Left ventricle myocardium superior (tissue), 1 donor: ENCODE results near the gene GRK1. TPM values are rescaled to one million over a fixed set of nuclear protein-coding genes. Genes with fewer than 3 reads are reported as not detected.

Source experiments
- ATAC-seq: fragments of 200-7000 bp; cut with Tn5 transposase; one replicate; pipeline ENCODE4 v1.9.1; 2020; ENCODE audit warnings: mild to moderate bottlenecking, moderate library complexity
- DNase-seq: peaks from one replicate; pipeline ENCODE4 v3.0.0-alpha.2; 2020
- intact Hi-C: fragments of 100-400 bp; cut with micrococcal nuclease; formaldehyde crosslinking; loops from one replicate; pipeline ENCODE4 v1.11.0; 2022
- total RNA-seq: library from RNA; stranded (reverse); fragmentation: NEBNext Ultra II Directional; extraction: Animal tissue kit (Norgen Biotek cat#: 25700); gene quantifications from one replicate; pipeline ENCODE4 v1.2.1, GENCODE V29; 2021
- donor health status: DM: no; HTN: yes; CAD: no; lungs with severe emphysema.

The GRK1 gene
- total RNA-seq, 1 donor from 2014 or later, result 0.42 TPM

- intact Hi-C loops, result no loop called here
- no peak for DNase-seq
- ATAC-seq, result no peak
These were observed 99.2 kb downstream of the GRK1 start for GRCh38 chr13:113766035-113766800.

GRCh38 chr13:113767366-113767765 is 100.3 kb downstream of the GRK1 start:
- DNase-seq (no peak), ATAC-seq (no peak)
- intact Hi-C loops, result no loop called here

DNA sequence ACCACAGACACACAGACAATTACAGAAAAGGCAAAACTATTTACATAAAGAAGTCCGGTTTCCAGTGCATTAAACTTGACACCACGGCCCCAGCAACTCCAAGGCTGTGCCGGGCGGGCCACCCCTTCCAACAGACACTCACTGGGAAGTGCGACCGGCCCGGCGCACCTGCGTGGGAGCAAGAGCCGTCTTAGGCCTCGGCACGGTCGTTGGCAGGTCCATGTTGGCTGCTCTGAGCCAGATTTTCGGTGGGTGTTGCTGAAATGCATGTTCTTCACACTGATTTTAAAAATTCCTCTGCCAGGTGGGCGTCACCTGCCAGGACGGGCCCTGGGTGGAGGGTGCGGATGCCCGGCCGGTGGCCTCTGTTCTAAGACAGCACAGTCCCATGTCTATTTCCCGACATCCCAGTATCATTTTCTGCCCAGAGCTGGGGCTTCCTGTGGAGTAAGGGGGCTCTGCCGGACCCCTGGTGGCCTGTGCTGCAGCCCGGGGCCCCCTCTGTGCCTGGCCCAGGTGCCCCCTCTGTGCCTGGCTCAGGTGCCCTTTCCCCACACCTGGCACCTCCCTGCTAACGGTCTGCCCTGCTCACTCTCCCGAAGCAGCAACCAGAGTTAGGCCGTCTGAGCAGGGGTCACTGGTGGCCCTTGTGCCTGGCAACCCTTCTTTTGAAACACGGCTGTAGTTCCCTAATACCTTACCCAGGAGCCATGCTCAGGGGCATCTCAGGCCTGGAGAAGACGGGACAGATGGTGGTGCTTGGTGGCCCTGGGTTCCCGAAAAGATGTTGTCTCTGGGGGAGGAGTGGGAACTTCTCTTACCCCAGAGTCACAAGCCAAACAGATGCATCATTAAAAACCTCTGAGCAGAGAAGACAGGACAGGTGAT is 101.2 kb downstream of the GRK1 start:
- DNase-seq, result no peak
- no peak for ATAC-seq
- intact Hi-C loops, result no loop called here

DNA sequence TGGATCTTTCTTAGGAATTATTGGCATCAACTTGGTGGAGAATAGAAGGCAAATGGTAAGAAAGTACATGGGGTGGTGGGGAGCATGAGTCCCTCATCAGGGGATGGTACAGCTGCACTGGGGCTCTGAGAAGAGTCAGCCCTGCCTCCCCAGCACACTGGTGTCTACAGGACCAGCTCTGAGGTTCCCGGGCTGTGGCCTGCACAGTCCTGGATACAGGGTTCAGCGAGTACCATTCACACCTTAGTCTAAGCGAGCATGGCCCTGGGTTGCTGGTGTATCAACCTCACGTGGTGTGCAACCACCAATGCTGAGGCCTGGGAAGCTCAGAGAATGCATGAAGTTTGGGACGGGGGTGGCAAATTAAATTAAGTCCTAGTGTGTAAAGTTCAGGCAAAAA is 102.1 kb downstream of the GRK1 start:
- no peak for ATAC-seq
- intact Hi-C loops, result no loop called here
- no peak for DNase-seq

DNA sequence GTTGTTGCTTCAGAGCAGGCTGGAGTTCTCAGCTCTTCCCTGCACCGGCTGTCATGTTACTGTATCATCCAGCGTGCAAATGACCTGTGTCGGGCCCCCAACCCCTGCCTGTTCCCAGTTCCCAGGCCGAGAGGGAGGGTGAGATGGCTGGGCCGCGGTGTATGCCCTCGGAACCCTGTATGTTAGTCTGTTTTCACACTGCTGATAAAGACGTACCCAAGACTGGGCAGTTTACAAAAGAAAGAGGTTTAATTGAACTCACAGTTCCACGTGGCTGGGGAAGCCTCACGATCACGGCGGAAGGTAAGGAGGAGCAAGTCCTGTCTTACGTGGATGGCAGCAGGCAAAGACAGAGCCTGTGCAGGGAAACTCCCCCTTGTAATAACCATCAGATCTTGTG is 102.9 kb downstream of the GRK1 start:
- ATAC-seq (no peak), DNase-seq (no peak)
- intact Hi-C loops, result no loop called here

DNA sequence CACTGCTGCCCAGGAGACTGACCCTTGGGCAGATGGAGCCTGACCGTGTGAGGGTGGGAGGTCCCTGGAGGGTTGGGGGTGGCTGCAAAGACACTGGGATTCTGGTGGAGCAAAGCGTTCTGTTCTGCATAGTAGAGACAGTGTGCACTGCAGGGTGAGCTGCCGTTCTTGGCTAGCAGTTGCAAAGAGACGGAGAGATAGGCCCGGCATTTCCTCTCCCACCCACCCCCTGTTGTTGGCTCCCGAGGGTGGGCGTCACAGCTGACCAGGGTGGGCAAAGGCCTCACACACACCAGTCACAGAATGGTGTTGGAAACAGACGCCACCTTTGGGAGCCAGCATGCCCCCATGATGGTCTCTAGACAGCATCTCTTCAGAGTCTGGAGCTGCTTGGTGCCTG is 103.4 kb downstream of the GRK1 start:
- ATAC-seq, result no peak
- intact Hi-C loops, result no loop called here
- DNase-seq, result no peak

- DNase-seq, result no peak
- ATAC-seq, result no peak
- intact Hi-C loops, result no loop called here
These were observed 103.9 kb downstream of the GRK1 start for GRCh38 chr13:113770937-113771336.

DNA sequence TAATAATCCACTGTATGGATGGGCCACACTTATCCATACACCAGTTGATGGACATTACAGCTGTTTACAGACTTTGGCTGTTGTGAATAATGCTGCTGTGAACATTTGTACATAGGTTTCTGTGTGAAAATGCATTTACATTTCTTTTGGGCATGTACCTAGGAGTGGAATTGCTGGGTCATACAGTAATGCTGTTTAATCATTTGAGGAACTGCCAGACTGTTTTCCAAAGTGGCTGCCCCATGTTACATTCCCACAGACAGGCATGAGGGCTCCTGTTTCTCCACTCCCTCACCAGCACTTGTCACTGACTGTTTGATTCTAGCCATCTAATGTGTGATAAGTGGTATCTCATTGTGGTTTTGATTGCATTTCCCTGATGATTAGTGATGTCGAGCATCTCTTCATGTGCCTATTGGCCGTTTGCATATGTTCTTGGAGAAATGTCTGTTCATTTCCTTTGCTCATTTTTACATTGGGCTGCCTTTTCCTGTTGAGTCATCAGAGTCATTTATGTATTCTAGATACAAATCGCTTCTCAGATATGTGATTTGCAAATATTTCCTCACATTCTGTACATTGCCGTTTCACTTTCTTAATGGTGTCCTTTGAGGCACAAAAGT is 104.8 kb downstream of the GRK1 start:
- DNase-seq (no peak), ATAC-seq (no peak)
- intact Hi-C loops, result no loop called here

DNA sequence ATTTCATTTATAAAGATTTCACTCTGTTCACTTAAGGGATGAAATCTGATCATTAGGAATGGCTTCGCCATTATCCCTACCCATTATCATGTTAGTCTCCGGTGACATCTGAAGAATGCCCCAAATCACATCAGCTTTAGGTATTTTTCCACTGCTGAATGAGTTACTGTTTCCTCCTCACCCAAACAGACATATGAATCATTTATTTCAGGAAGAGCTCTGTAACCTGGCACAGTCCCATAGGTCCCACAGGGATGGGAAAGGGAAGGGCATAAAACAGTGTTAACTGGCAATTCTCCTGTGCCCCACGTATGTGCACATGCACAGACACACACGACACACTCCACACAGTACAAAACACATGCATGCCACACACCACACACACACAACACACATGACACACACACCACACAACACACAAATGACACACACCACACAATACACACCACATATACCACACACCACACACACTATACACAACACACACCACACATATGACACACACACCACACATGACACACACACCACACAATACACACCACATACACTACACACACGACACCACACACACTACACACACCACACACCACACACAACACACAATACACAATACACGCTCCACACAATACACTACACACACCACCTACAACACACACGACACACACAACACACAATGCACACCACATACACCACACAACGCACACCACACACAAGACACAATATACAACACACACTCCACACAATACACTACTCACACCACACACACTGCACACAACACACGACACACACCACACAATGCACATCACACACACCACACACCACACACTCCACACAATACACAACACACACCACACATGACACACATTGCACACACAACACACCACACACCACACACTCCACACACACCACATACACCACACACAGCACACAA is 107.4 kb downstream of the GRK1 start:
- intact Hi-C loops, result no loop called here
- no peak for ATAC-seq
- no peak for DNase-seq

- no peak for DNase-seq
- ATAC-seq, result no peak
- intact Hi-C loops, result no loop called here
These were observed 108.6 kb downstream of the GRK1 start for GRCh38 chr13:113775451-113776145.

GRCh38 chr13:113776231-113777125 is 109.5 kb downstream of the GRK1 start:
- intact Hi-C loops, result no loop called here
- no peak for DNase-seq
- no peak for ATAC-seq

GRCh38 chr13:113777311-113778260 is 110.6 kb downstream of the GRK1 start:
- DNase-seq (no peak), ATAC-seq (peak; percentile 34)
- intact Hi-C loops, result no loop called here

DNA sequence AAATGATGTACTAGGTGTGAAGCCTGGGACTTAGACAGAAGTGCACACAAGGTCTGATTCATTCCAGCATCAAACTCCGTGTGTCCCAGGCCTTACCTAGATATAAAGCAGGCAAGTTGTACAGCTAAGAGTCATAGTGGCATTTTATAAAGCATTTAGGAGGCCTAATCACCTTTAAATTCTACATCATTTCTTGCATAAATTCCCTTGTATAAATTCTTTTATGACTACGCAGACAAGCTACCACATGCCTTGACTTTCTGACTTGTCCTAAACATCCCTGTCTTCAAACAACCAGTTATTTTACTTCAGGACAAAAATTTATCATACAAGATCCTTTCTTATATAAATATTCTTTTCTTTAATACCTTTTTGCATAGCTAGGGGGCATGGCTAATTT is 114.6 kb downstream of the GRK1 start:
- ATAC-seq, result no peak
- DNase-seq, result no peak
- intact Hi-C loops, result no loop called here

DNA sequence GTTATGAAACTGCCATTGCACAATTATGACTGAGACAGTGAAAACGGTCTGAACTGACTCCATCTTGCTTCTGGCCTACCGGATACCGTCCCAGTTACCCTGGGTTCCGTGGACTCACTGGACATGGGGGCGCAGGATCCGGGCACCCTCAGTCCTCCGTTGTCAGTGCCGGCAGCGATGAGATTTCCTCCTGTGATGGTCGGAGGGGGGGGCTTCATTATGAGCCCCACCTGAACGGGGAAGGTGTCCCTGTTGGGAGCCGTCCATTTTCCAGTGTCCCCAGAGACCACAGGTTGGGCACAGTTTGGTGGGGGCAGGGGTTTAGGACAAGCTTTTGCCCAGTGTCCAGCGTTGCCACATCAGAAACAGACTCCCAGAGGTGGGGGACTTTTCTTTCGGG is 115.5 kb downstream of the GRK1 start:
- ATAC-seq (no peak), DNase-seq (no peak)
- intact Hi-C loops, result no loop called here

DNA sequence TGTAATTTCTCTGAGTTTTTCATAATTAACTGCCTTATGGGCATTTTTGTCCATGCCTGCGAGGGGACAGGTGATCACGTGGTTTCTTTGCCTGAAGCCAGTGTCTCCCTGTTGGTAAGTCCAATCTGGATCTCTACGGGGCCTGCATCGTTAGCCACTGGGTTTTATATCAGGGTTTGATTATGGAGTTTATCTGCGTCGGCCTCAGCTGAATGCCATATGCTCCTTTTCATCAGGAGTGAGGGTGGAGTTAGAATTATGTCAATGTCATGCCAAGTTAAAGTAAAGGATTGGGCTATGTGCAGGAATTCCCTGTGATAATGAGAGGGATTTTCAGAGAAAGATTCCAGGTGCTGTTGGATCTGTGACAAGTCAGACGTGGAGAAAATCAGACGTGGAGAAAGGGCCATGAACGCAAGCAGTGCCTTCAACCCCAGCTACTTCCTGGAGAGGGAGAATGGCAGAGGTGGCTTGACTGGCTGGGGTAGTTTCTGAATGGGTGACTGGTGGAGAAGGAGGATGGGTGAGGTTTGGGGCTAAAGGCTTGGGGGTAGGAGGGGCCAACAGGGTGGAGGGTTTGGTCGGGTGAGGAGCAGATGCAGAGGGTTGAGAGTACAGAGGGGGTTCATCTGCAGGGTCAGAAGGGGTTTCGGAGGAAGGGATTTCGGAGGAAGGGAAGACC is 116.3 kb downstream of the GRK1 start:
- DNase-seq, result no peak
- intact Hi-C loops, result no loop called here

More for the DNA sequence above, 116.3 kb downstream of the GRK1 start:
- ATAC-seq, result no peak
